ENCODE results near the gene ACSF2.

Gene ACSF2, protein sequence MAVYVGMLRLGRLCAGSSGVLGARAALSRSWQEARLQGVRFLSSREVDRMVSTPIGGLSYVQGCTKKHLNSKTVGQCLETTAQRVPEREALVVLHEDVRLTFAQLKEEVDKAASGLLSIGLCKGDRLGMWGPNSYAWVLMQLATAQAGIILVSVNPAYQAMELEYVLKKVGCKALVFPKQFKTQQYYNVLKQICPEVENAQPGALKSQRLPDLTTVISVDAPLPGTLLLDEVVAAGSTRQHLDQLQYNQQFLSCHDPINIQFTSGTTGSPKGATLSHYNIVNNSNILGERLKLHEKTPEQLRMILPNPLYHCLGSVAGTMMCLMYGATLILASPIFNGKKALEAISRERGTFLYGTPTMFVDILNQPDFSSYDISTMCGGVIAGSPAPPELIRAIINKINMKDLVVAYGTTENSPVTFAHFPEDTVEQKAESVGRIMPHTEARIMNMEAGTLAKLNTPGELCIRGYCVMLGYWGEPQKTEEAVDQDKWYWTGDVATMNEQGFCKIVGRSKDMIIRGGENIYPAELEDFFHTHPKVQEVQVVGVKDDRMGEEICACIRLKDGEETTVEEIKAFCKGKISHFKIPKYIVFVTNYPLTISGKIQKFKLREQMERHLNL

DNA sequence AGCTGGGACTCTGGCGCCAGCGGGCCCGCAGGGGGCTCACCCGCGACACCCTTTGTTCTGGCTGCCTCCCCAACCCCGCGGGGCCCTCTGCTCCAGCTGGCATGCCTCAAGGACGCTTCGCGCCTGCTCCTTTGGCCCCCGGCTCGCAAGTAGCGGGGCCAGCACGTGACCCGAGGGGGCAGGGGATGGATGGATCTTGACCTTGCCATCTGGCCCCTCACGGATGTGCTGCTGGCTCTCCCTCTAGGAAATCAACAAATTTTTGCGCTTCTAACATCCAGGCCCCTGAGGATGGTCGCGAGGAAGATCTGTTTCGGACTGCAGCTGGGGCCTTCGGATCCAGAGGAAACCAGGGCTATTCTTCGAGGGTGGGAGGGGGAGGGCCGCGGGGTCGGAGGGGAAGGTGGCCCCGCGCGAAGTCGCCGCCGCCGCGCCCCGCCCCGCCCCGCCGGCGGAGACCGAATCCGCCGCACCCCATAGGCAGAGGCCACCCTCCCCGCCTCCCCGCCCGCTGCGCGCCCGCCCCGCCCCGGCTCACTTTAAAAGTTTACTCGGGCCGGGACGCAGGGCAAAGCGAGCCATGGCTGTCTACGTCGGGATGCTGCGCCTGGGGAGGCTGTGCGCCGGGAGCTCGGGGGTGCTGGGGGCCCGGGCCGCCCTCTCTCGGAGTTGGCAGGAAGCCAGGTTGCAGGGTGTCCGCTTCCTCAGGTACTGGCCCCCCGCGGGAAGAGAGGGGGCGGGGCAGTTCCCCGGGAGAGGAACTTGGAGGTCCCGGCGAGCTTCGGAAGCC is at the start of gene ACSF2:
Gene ACSF2 (plus strand): TSS at position 537 of the 790 bp plus-strand sequence. CDS start 44 bp downstream, at position 581.
- TF ChIP-seq, protein P1, sequence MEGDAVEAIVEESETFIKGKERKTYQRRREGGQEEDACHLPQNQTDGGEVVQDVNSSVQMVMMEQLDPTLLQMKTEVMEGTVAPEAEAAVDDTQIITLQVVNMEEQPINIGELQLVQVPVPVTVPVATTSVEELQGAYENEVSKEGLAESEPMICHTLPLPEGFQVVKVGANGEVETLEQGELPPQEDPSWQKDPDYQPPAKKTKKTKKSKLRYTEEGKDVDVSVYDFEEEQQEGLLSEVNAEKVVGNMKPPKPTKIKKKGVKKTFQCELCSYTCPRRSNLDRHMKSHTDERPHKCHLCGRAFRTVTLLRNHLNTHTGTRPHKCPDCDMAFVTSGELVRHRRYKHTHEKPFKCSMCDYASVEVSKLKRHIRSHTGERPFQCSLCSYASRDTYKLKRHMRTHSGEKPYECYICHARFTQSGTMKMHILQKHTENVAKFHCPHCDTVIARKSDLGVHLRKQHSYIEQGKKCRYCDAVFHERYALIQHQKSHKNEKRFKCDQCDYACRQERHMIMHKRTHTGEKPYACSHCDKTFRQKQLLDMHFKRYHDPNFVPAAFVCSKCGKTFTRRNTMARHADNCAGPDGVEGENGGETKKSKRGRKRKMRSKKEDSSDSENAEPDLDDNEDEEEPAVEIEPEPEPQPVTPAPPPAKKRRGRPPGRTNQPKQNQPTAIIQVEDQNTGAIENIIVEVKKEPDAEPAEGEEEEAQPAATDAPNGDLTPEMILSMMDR (conservative IDR thresholded peaks at IDR 0.05; ENCODE audit: low read depth, low read length), result no peak
- peak within 1 kb of the TSS; percentile 66 for H3K4me3 ChIP-seq (ENCODE audit: low read length)
- DNase-seq (ENCODE audit: low read depth), result no peak

DNA sequence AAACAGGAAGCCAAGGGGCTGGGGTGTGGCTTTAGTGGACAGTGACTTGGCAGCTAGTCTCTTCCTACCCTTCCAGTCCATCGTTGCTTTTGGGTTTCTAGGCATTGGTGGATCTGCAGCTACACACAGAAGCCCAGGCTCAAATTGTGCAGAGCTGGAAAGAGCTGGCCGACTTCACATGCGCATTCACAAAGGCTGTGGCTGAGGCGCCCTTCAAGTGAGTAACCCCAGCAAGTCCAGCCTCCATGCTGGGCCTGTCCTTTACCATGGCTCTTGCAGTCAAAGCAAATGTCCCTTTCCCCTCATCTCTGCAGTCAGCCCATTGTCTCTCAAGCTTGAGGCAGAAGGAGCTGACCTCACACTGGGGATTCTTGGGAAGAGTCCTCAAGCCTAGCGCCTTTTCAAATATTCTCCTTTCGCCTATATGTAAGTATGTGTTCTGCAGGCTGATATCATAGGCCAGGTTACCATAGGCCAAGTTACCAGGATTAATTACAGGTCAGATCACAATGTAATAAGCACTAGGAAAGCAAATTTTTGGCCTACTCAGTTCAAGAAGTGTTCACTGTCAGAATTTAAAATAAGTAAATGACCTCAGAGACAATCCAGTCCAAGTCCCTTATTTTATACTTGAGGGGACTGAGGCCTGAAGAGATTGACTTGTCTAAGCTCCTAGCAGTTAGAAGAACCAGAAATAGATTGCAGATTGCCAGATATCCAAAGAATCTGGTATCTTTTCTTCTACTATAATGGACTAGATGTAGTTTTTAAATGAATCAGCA is 46.5 kb upstream of the ACSF2 start:
- DNase-seq (ENCODE audit: low read depth), result no peak
- TF ChIP-seq, protein P1 (conservative IDR thresholded peaks at IDR 0.05; ENCODE audit: low read depth, low read length), result no peak
- no peak overlapping the region for H3K4me3 ChIP-seq (ENCODE audit: low read length)

GRCh38 chr17:50380369-50381259 is 45.4 kb upstream of the ACSF2 start:
- TF ChIP-seq, protein P1 (conservative IDR thresholded peaks at IDR 0.05; ENCODE audit: low read depth, low read length), result peak; percentile 20

GRCh38 chr17:50381260-50381815 is 44.7 kb upstream of the ACSF2 start:
- no peak for DNase-seq (ENCODE audit: low read depth)
- TF ChIP-seq, protein P1 (conservative IDR thresholded peaks at IDR 0.05; ENCODE audit: low read depth, low read length), result no peak
- no peak overlapping the region for H3K4me3 ChIP-seq (ENCODE audit: low read length)

More at GRCh38 chr17:50380369-50381259, 45.4 kb upstream of the ACSF2 start:
- no peak overlapping the region for H3K4me3 ChIP-seq (ENCODE audit: low read length)
- no peak for DNase-seq (ENCODE audit: low read depth)

DNA sequence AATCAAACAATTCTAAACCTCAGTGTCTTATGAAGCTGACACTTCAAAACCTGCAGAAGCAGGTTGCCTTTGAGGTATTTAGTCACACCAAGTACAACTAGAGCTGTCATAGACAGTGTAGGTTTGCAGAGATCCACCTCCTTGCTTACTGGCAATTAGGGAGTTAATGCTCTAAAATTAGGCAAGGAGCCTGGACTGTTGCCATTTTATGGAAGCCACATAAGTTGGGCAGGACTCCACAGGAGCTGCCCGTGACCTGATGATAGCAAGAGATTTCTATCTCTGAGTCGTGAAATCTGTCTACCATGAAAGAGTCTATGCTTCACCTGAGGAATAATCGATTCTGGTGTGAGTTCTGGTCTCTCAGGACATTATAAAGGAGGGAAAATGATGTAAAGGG is 44.1 kb upstream of the ACSF2 start:
- TF ChIP-seq, protein P1 (conservative IDR thresholded peaks at IDR 0.05; ENCODE audit: low read depth, low read length), result no peak
- no peak overlapping the region for H3K4me3 ChIP-seq (ENCODE audit: low read length)
- no peak for DNase-seq (ENCODE audit: low read depth)
